ENCODE results near the gene ITGB3.
"Not testable (repeated sequence)": the region's sequence is repeated elsewhere in the genome, so short reads cannot be mapped to it uniquely, and the experiment has no call there.

The ITGB3 gene

GRCh38 chr17:47253541-47254402 lies at the start of gene ITGB3:
TSS of gene ITGB3 (plus strand) at chr17:47253827. CDS start at chr17:47253862, 35 bp downstream.
- DNase-seq, result peak; percentile 70

- peak; percentile 85 for DNase-seq
These were observed 49.5 kb upstream of the ITGB3 start for GRCh38 chr17:47203984-47204721.

DNA sequence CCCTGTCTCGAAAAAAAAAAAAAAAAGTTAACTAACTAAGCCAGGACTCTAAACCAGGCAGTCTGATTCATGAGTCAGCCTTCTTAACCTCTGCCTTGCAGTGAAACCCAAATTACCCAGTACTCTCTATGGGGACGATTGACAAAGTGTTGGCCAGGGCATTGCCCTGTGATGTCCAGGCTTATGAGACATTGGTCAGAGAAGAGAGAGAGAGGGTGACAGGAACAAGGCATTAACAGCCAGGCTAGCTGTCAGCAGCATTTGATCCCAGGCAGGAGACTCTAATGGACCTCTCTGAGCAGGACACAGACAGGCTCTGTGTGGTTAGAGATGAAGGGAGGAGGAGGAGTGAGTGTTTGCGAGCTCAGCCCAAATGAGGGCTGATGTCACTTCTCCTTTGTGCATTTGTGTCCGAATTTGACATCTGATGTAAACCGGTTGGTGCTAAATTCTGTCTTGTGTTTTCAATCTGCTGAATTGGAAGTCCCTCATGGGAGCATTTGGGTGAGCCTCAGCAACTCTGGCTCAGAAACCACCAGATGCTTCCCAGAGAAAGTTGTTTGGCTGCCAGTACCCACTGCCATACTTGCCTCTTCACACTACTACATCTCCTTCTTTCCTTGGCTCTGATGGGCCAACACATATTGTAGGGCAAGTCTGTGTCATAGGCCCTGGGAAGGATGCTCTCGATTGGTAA lies 48.8 kb upstream of the ITGB3 start:
- peak; percentile 63 for DNase-seq

DNA sequence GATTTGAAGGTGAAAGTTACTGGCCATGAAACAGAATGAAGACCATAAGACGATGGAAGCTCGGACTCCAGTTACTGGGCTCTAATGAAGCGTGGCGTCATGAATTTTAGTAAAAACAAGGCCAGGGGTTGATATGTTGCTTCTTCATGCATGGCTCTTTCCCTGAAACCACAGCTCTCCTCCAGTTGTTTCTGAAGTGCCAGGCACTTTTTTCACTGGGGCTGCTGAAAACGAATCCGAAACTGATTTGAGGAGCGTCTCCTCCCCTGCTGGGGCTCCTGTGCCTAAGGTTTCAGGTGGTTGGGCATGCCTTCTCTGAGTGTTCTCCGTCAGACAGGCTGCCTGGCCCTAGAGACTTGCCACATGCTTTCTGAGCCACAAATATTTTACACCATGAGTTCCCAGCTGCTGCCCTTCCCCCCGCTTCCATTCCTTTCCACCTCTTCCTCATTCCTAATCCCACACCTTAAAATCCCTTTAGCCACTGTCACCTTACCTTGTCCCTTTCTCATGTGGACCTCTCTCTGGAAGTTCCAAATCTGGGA lies 48.1 kb upstream of the ITGB3 start:
- peak; percentile 87 for DNase-seq

DNA sequence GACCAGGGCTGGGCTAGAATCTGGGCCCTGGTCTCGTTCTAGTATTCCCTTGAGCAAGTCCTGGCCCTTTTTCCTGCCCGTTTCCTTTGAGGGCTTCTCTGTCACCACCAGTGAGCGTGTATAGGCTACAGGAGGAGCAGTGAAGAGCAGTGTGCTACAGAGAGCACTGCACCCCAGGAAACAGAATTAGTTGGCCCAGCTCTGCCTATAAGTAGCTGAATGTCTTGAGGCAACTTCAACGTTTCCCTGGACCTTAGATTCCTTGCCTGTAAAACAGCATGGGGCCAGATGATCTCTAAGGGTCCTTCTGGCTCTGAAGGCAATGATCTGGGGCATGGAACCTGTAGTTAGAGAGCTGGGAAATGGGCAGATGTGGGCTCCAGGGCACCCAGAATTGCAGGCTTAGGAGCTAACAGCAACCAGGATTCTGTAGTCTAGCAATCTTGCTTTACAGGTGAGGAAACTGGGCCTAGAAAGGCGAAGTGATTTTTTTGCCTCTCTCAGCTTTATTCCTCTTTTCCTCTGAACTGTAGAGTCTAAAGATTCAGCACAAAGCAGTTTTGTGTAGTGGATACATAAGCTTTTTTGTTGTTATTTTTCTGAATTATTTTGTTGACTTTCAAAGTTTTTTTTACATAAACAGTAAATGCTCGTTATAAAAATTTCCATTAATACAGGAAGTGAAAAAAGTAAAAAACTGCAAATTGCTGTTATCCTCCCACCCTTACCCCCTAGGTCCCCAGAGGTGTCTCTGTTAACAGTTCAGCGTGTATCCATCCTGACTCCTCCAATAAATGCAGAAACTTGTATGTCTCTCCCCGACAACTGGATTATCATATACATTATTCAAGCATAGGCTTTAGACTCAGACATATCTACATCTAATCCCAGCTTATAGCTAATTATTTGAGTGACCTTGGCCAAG lies 46.2 kb upstream of the ITGB3 start:
- DNase-seq, result no peak

DNA sequence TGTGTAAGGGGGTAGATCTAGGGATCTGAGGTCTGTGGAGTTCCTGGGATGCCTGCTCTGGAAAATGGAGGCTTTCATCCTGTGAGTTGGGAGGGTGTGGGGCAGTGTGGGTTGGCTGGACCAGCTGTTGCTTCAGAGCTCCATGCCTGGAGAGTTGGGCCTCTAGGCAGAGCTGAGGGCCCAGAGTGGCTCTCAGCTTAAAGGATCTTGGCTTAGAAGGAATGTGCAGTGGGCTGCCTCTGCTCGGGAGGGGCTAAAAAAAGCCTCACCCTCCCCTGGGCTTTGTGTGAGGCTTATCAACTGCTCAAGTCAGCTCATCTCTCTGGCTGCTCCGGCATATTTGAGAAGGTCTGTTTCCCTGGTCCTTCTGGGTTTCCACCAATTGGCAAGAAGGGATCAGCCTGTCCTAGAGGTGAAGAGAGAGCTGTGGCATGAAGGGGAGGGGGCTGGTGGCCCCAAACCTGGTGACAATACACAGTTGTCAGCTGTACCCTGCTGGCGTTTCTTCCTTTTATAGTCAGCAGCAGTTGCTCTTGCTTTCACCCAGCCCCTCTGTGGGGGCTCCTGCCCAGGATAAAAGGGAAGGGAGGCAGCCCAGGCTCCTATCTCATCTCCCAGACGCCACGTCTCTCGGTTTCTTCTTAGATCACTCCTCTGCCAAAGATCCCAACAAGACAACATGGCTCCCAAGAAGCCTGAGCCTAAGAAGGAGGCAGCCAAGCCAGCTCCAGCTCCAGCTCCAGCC lies 44.7 kb upstream of the ITGB3 start, which contains the start of gene MYL4:
MYL4 (plus strand) TSS at position 605 of the 745 bp plus-strand sequence; CDS start at position 680, 75 bp downstream.
- DNase-seq, result no peak

- DNase-seq, result no peak
These were observed 44.1 kb upstream of the ITGB3 start for GRCh38 chr17:47209499-47209898.

DNA sequence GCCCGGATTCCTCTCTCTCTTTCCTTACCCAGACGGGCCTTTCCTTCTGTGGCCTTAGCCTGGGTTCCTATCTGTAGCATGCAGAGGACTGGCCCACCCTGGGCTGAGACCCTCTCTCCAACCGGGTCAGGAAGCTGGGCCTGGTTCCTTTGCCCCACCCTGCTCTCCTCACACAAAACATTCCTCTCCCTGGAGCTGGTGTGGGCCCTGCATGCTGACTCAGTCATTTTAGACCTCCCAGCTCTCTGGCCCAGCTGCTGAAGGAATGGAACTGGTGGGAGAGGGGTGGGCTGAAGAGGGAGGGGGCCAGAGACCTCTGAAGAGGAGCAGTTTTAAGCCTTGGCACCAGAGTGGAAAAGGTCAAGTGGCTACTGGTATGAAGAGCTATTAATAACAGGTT lies 43.5 kb upstream of the ITGB3 start:
- no peak for DNase-seq

DNA sequence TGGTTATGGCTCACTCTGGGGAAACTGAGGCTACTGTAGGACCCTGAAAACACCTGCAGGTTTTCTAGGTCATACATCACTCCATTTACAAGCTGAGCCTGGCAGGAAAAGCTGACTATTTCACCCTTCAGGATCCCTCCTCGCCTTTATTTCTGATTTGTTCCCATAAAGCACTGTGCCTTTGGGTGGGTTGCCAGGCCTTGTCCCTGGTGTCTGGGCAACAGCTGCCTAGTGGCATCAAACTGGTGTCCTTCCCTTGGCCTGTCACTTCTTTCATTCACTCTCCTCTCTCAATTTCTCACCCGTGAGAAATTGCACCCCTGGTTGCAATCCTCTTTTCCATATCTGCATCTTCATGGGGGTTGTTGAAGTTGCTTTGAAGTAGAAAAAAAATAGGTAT lies 42.8 kb upstream of the ITGB3 start:
- DNase-seq, result no peak

DNA sequence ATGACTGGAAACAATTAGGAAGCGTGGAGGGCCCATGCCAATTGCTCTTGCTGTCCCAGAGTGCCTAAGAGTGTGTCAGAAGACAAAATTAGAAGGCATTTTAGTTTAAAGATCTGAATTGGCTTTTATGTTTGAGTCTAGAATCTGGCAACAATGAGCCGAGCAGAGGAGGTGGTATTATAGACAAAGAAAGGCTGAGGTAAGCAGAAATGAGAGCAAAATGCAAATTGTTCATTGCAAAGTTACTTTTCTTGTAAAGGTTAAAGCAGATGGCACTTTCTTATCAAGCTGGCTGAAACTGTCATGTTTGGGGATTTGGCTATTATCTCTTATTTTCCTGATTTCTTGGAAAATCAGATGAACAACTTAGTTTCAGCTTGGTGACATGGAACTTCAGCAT lies 41.2 kb upstream of the ITGB3 start:
- no peak for DNase-seq

DNA sequence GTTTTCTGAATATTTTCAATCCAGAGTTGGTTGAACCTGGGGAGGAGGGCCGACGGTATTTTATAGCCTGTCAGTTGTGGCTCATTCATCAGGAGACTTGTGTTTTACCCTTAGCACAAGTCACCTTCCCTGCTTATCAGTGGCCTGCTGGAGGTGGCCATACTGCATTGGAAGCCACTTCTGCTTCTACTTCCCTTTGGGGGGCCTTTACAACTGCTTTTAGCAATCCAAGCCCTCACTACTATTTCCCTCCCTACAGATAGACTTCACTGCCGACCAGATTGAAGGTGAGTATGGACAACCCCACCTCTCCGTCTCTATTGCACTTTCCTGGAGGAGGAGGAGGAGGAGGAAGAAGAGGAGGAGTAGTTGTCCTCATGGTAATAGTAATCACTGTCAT lies 40.1 kb upstream of the ITGB3 start:
- DNase-seq, result no peak

- DNase-seq, result peak; percentile 46
These were observed 38.7 kb upstream of the ITGB3 start for GRCh38 chr17:47214931-47215330.

DNA sequence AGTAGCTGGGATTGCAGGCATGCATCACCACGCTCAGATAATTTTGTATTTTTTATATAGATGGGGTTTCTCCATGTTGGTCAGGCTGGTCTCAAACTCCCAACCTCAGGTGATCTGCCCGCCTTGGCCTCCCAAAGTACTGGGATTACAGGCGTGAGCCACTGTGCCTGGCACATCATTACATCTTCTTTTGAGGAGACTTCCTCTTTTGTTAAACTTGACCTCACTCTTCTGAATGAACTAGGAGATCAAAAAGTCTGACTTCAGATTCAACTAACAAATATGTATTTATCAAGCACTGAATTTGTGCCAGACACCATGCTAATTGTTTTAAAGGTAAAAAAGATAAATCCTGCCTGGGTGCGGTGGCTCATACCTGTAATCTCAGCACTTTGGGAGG lies 36.8 kb upstream of the ITGB3 start:
- DNase-seq, result not testable (repeated sequence)

GRCh38 chr17:47217279-47217678 lies 36.3 kb upstream of the ITGB3 start:
- peak; percentile 52 for DNase-seq

DNA sequence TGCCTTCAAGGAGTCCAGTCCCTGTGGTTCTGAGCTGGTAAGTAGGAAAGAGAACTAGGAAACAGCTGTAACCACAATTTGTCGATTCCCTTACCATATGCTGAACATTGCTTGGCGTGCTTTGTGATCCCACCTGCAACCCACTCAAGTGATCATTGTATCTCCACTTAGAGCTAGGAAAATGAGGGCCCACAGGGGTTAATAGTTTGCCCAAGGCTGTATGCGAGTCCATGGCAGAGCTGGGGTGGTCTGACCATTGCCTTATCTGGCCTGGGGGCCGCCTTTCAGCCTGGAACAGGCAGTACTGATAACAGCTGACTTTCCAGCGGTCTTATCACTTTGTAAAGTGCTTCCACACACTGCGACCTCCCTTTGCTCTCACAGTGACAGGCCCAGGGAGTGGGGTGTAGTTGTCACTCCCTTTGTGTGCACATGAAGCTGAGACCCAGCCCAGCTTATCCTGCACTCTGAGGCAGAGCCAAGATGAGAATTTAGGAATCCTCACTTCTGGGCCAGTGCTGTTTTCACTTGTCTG lies 34.7 kb upstream of the ITGB3 start:
- DNase-seq, result no peak

DNA sequence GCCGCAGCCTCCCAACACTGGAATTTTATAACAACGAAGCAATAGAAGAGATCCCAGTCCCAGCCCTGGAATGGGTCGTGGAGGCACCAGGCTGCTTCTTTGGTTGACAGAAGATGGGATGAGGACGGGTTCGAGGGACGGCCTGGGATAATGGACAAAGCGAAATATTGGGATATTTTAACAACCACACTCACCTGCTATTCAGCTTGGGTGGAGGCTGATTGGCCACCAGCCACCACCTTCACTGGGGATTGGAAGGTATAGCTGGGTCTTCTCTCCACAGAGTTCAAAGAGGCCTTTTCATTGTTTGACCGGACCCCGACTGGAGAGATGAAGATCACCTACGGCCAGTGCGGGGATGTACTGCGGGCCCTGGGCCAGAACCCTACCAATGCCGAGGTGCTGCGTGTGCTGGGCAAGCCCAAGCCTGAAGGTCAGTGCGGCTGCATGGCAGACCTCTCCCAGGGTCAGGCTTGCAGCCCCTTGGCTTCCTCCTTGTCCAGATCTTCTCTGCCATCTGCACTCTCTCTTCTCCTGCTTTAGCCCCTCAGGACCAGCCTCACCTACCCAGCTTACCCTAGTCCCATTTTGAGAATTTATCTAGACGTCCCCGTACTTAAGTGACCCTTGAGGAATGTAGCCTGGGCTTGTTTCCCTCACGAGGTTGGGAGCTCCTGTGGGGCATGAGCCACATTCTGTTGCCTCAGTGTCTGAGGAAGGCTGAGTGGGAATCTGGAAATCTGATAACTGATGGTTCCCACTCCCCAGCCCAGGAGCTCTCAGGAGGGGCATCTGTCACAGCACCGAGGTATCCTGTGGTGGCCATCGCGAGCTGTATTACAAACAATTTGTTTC lies 33.8 kb upstream of the ITGB3 start:
- DNase-seq, result no peak

DNA sequence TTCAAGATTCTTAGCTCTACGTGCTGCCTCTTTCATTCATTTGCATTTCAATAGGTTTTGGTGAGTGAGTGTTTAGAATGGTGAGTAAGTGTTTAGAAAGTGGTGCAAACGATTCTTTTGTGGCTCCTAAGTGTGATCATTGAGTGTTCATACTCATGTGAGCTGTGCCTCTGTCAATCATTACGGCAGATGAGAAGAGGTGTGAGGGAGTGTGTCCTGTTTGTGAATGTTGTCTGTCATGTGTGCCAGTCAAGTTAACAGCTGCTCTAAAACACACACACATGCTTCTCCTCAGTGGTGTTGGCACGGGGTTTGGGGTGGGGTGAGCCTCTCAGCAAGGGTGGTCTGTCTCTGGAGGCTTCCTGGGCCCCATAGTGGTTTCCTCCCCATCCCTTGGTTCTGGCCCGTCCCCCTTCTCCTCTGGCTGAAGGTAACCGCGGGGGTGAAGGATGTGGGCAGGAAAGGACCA lies 33.1 kb upstream of the ITGB3 start:
- peak; percentile 35 for DNase-seq

- no peak for DNase-seq
These were observed 32.5 kb upstream of the ITGB3 start for GRCh38 chr17:47221154-47221553.

- no peak for DNase-seq
These were observed 31.6 kb upstream of the ITGB3 start for GRCh38 chr17:47222047-47222446.

GRCh38 chr17:47223007-47223406 lies 30.6 kb upstream of the ITGB3 start:
- DNase-seq, result no peak
